ENCODE data around the gene EFHC2.

GRCh38 chrX:44178274-44179053, 165.0 kb downstream of the EFHC2 start:
- TF ChIP-seq POLR2A (IDR thresholded peaks at IDR 0.05) (no peak), CTCF (IDR thresholded peaks at IDR 0.05) (no peak)
